Subcutaneous abdominal adipose tissue (tissue), 5 donors: ENCODE measurements around the gene EGR2.
"Not testable (repeated sequence)": the region's sequence is repeated elsewhere in the genome, so short reads cannot be mapped to it uniquely, and the experiment has no call there.

Experiments
- H3K27ac ChIP-seq: one replicate; pipeline ENCODE4 v1.7.0; 2013; ENCODE audit warnings: low read depth, mild to moderate bottlenecking, inconsistent platforms, low read length, moderate library complexity
- H3K27me3 ChIP-seq, 5 donors: one replicate each; pipeline ENCODE4 v1.7.0; 2013; ENCODE audit warnings: low read length in 5 of 5, inconsistent platforms in 1 of 5; ENCODE audit not compliant: control insufficient read depth in 5 of 5, insufficient read depth in 4 of 5
- H3K36me3 ChIP-seq, 5 donors: one replicate each; pipeline ENCODE4 v1.7.0; 2013; ENCODE audit warnings: low read length in 5 of 5; ENCODE audit not compliant: control insufficient read depth in 5 of 5, insufficient read depth in 5 of 5
- H3K4me1 ChIP-seq, 5 donors: one replicate each; pipeline ENCODE4 v1.7.0; 2013; ENCODE audit warnings: low read length in 5 of 5, mild to moderate bottlenecking in 3 of 5, moderate library complexity in 1 of 5; ENCODE audit not compliant: control insufficient read depth in 5 of 5, insufficient read depth in 5 of 5
- H3K4me3 ChIP-seq, 5 donors: one replicate each; pipeline ENCODE4 v1.7.0; 2013; ENCODE audit warnings: low read length in 5 of 5, low read depth in 1 of 5
- H3K9ac ChIP-seq, 5 donors: one replicate each; pipeline ENCODE4 v1.7.0; 2013; ENCODE audit warnings: low read length in 5 of 5, mild to moderate bottlenecking in 4 of 5, moderate library complexity in 3 of 5
- H3K9me3 ChIP-seq, 5 donors: one replicate each; pipeline ENCODE4 v1.7.0; 2013; ENCODE audit warnings: low read length in 5 of 5; ENCODE audit not compliant: control insufficient read depth in 5 of 5
- donor health status: healthy.
- donor health status: healthy.
- donor health status: healthy.
- donor health status: healthy.
- donor health status: healthy.

The EGR2 gene

GRCh38 chr10:62796896-62797295, 19.3 kb downstream of the EGR2 start:
- H3K4me1 ChIP-seq, result no peaks in the 10 kb centered on the region
- peaks cover 0 to 3% (median 0%) of the 10 kb centered on the region in 5 donors for H3K27me3 ChIP-seq
- H3K9me3 ChIP-seq, result no peaks in the 10 kb centered on the region
- no peak overlapping the region for H3K4me3 ChIP-seq
- H3K27ac ChIP-seq, result no peak overlapping the region
- H3K9ac ChIP-seq, result no peak overlapping the region
- no peaks in the 10 kb centered on the region for H3K36me3 ChIP-seq

GRCh38 chr10:62795762-62796161, 20.4 kb downstream of the EGR2 start:
- no peak overlapping the region for H3K9ac ChIP-seq
- no peak overlapping the region for H3K27ac ChIP-seq
- no peaks in the 10 kb centered on the region for H3K4me1 ChIP-seq
- no peaks in the 10 kb centered on the region for H3K36me3 ChIP-seq
- peaks cover 0 to 3% (median 0%) of the 10 kb centered on the region in 5 donors for H3K27me3 ChIP-seq
- no peaks in the 10 kb centered on the region for H3K9me3 ChIP-seq
- H3K4me3 ChIP-seq, result no peak overlapping the region

GRCh38 chr10:62795100-62795499, 21.1 kb downstream of the EGR2 start:
- Histone ChIP-seq H3K27ac (no peak overlapping the region), H3K9ac (no peak overlapping the region), H3K27me3 (peaks cover 0 to 3% (median 0%) of the 10 kb centered on the region in 5 donors), H3K36me3 (no peaks in the 10 kb centered on the region), H3K4me3 (no peak overlapping the region), H3K4me1 (no peaks in the 10 kb centered on the region), H3K9me3 (no peaks in the 10 kb centered on the region)

- Histone ChIP-seq H3K36me3 (no peaks in the 10 kb centered on the region), H3K9me3 (no peaks in the 10 kb centered on the region), H3K4me3 (no peak overlapping the region), H3K9ac (no peak overlapping the region), H3K27me3 (peaks cover 0 to 3% (median 0%) of the 10 kb centered on the region in 5 donors), H3K27ac (no peak overlapping the region), H3K4me1 (no peaks in the 10 kb centered on the region)
Measured at GRCh38 chr10:62794306-62794705, 21.9 kb downstream of the EGR2 start.

GRCh38 chr10:62792261-62792660, 23.9 kb downstream of the EGR2 start:
- no peak overlapping the region for H3K27ac ChIP-seq
- peaks cover 0 to 3% (median 0%) of the 10 kb centered on the region in 5 donors for H3K27me3 ChIP-seq
- H3K4me3 ChIP-seq, result no peak overlapping the region
- no peak overlapping the region for H3K9ac ChIP-seq
- no peaks in the 10 kb centered on the region for H3K36me3 ChIP-seq
- H3K4me1 ChIP-seq, result no peaks in the 10 kb centered on the region
- no peaks in the 10 kb centered on the region for H3K9me3 ChIP-seq

- no peaks in the 10 kb centered on the region for H3K4me1 ChIP-seq
- H3K27me3 ChIP-seq, result no peaks in the 10 kb centered on the region
- no peak overlapping the region for H3K27ac ChIP-seq
- H3K36me3 ChIP-seq, result no peaks in the 10 kb centered on the region
- H3K9ac ChIP-seq, result no peak overlapping the region
- no peak overlapping the region for H3K4me3 ChIP-seq
- H3K9me3 ChIP-seq, result no peaks in the 10 kb centered on the region
Measured at GRCh38 chr10:62790571-62790970, 25.6 kb downstream of the EGR2 start.

GRCh38 chr10:62790019-62790555, 26.1 kb downstream of the EGR2 start:
- Histone ChIP-seq H3K27me3 (no peaks in the 10 kb centered on the region), H3K4me3 (no peak overlapping the region), H3K4me1 (no peaks in the 10 kb centered on the region), H3K9me3 (peaks cover 0 to 1% (median 0%) of the 10 kb centered on the region in 5 donors), H3K36me3 (no peaks in the 10 kb centered on the region), H3K27ac (no peak overlapping the region), H3K9ac (no peak overlapping the region)

GRCh38 chr10:62788861-62789467, 27.2 kb downstream of the EGR2 start:
- peaks cover 0 to 3% (median 0%) of the 10 kb centered on the region in 5 donors for H3K9me3 ChIP-seq
- H3K9ac ChIP-seq, result no peak overlapping the region
- no peaks in the 10 kb centered on the region for H3K27me3 ChIP-seq
- no peaks in the 10 kb centered on the region for H3K4me1 ChIP-seq
- H3K36me3 ChIP-seq, result no peaks in the 10 kb centered on the region
- no peak overlapping the region for H3K4me3 ChIP-seq
- H3K27ac ChIP-seq, result no peak overlapping the region

- not testable (repeated sequence) for H3K36me3 ChIP-seq, H3K9ac ChIP-seq, H3K9me3 ChIP-seq, H3K4me1 ChIP-seq, H3K27ac ChIP-seq, H3K4me3 ChIP-seq, H3K27me3 ChIP-seq
Measured at GRCh38 chr10:62788285-62788684, 27.9 kb downstream of the EGR2 start.

- H3K4me3 ChIP-seq, H3K9me3 ChIP-seq, H3K27me3 ChIP-seq, H3K4me1 ChIP-seq, H3K9ac ChIP-seq, H3K27ac ChIP-seq, H3K36me3 ChIP-seq: not testable (repeated sequence)
Measured at GRCh38 chr10:62784537-62784936, 31.6 kb downstream of the EGR2 start.
